ENCODE data around the gene GALNT17.

Gene GALNT17

GRCh38 chr7:71526106-71526505 lies 394.2 kb downstream of the GALNT17 start:
- Histone ChIP-seq H3K4me1 (ENCODE audit: low read length) (no peaks in the 10 kb centered on the region), H3K27ac (ENCODE audit: low read length) (no peak overlapping the region), H3K4me3 (ENCODE audit: low read length) (no peak overlapping the region), H3K36me3 (replicated peaks; ENCODE audit: low read depth, low read length) (no peaks in the 10 kb centered on the region), H3K9ac (ENCODE audit: low read length) (no peak overlapping the region), H3K79me2 (ENCODE audit: low read length) (no peaks in the 10 kb centered on the region), H3K4me2 (ENCODE audit: low read length) (no peak overlapping the region), H4K20me1 (ENCODE audit: insufficient read depth, low read length) (no peaks in the 10 kb centered on the region), H3K27me3 (ENCODE audit: low read depth, low read length) (no peaks in the 10 kb centered on the region), H2AFZ (ENCODE audit: low read depth, low read length) (no peak overlapping the region), H3K9me3 (ENCODE audit: insufficient read depth, low read length) (no peaks in the 10 kb centered on the region)
- TF ChIP-seq CTCF (IDR thresholded peaks at IDR 0.05; ENCODE audit: low read depth, low read length), result no peak
- no peak for TF ChIP-seq EZH2phosphoT487 (IDR thresholded peaks at IDR 0.05; ENCODE audit: low read depth)

DNA sequence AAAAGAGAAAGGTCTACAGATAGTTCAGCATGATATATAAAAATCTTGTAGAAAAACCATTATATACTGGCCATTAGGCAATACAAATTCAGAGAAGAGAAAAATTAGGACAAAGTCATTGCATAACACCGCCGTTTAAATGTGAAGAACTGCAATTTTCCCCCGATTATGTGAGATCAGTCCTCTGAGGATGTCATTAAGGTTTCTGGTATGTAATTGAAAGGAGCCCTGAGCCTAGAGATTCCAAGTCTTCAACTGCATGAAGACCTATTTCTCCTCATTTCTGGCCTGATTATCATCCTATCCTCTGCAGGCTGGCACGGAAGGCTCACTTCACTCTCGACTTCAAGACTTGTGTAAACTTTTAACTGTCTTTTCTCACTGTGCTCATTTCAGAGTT lies 395.3 kb downstream of the GALNT17 start:
- Histone ChIP-seq H3K36me3 (replicated peaks; ENCODE audit: low read depth, low read length) (no peaks in the 10 kb centered on the region), H3K27me3 (ENCODE audit: low read depth, low read length) (no peaks in the 10 kb centered on the region), H3K27ac (ENCODE audit: low read length) (no peak overlapping the region), H3K79me2 (ENCODE audit: low read length) (no peaks in the 10 kb centered on the region), H3K4me2 (ENCODE audit: low read length) (no peak overlapping the region), H3K9me3 (ENCODE audit: insufficient read depth, low read length) (no peaks in the 10 kb centered on the region), H4K20me1 (ENCODE audit: insufficient read depth, low read length) (no peaks in the 10 kb centered on the region), H3K4me1 (ENCODE audit: low read length) (no peaks in the 10 kb centered on the region), H3K4me3 (ENCODE audit: low read length) (no peak overlapping the region), H3K9ac (ENCODE audit: low read length) (no peak overlapping the region), H2AFZ (ENCODE audit: low read depth, low read length) (no peak overlapping the region)
- TF ChIP-seq CTCF (IDR thresholded peaks at IDR 0.05; ENCODE audit: low read depth, low read length) (no peak), EZH2phosphoT487 (IDR thresholded peaks at IDR 0.05; ENCODE audit: low read depth) (no peak)

DNA sequence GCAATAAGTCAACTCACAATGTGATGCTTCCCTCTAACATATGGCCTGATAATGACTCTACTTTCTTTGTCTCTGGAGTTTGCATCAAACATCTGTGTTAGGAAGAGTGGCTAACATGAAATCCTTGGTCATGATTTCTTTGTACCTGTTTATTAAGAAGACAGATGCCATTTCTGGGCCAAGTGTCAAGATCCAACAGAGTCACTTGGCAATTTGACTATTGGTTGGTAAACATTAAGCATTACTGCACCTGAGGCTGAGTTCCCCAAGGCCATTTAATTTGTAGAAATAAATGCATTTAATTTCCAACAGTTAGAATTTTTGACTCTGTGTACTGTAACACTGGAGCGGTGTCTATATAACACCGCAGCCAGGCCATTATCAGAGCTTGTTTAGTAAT lies 403.7 kb downstream of the GALNT17 start:
- H3K4me2 ChIP-seq (ENCODE audit: low read length), result no peak overlapping the region
- H3K27ac ChIP-seq (ENCODE audit: low read length), result no peak overlapping the region
- H4K20me1 ChIP-seq (ENCODE audit: insufficient read depth, low read length), result no peaks in the 10 kb centered on the region
- no peaks in the 10 kb centered on the region for H3K79me2 ChIP-seq (ENCODE audit: low read length)
- no peaks in the 10 kb centered on the region for H3K27me3 ChIP-seq (ENCODE audit: low read depth, low read length)
- TF ChIP-seq CTCF (IDR thresholded peaks at IDR 0.05; ENCODE audit: low read depth, low read length) (no peak), EZH2phosphoT487 (IDR thresholded peaks at IDR 0.05; ENCODE audit: low read depth) (no peak)
- no peak overlapping the region for H3K4me3 ChIP-seq (ENCODE audit: low read length)
- no peak overlapping the region for H2AFZ ChIP-seq (ENCODE audit: low read depth, low read length)
- no peaks in the 10 kb centered on the region for H3K4me1 ChIP-seq (ENCODE audit: low read length)
- no peak overlapping the region for H3K9ac ChIP-seq (ENCODE audit: low read length)
- no peaks in the 10 kb centered on the region for H3K36me3 ChIP-seq (replicated peaks; ENCODE audit: low read depth, low read length)
- H3K9me3 ChIP-seq (ENCODE audit: insufficient read depth, low read length), result no peaks in the 10 kb centered on the region

DNA sequence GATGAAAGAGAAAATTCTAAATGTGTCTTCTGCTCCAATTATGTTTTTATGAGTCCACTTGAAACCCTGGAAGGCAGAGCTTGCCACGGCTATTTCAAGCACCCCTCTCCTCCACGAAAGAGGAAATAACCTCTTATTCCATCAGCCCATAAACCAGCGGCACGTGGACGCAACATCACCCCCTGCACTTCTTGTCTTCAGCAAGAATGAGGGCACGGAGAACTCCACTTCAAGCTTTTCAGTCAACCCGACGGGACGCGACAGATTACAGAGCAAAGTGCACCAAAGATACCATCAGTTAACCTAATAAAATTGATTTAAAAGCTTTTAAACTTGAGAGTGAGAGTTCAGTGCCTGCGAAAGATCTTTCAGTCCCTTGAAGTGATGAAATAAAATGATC lies 406.3 kb downstream of the GALNT17 start:
- no peak overlapping the region for H3K4me3 ChIP-seq (ENCODE audit: low read length)
- TF ChIP-seq CTCF (IDR thresholded peaks at IDR 0.05; ENCODE audit: low read depth, low read length) (no peak), EZH2phosphoT487 (IDR thresholded peaks at IDR 0.05; ENCODE audit: low read depth) (no peak)
- no peak overlapping the region for H3K9ac ChIP-seq (ENCODE audit: low read length)
- H4K20me1 ChIP-seq (ENCODE audit: insufficient read depth, low read length), result no peaks in the 10 kb centered on the region
- H3K79me2 ChIP-seq (ENCODE audit: low read length), result no peaks in the 10 kb centered on the region
- no peaks in the 10 kb centered on the region for H3K36me3 ChIP-seq (replicated peaks; ENCODE audit: low read depth, low read length)
- no peaks in the 10 kb centered on the region for H3K9me3 ChIP-seq (ENCODE audit: insufficient read depth, low read length)
- H3K27me3 ChIP-seq (ENCODE audit: low read depth, low read length), result no peaks in the 10 kb centered on the region
- H3K4me2 ChIP-seq (ENCODE audit: low read length), result no peak overlapping the region
- no peak overlapping the region for H3K27ac ChIP-seq (ENCODE audit: low read length)
- no peak overlapping the region for H2AFZ ChIP-seq (ENCODE audit: low read depth, low read length)
- no peaks in the 10 kb centered on the region for H3K4me1 ChIP-seq (ENCODE audit: low read length)
